HG02763 (cell line): ENCODE measurements around the gene ZBTB7C.
"Not testable (repeated sequence)": the region's sequence is repeated elsewhere in the genome, so short reads cannot be mapped to it uniquely, and the experiment has no call there.

Experiments
- ATAC-seq: cut with Tn5 transposase; IDR thresholded peaks from one replicate; pipeline ENCODE4 v1.9.1; 2021; ENCODE audit warnings: mild to moderate bottlenecking, moderate library complexity; ENCODE audit not compliant: unreplicated experiment

Gene ZBTB7C

GRCh38 chr18:48408727-48409590, at the start of gene ZBTB7C:
ZBTB7C (minus strand) TSS chr18:48409383.
- ATAC-seq = no peak

GRCh38 chr18:48456838-48457237, 47.7 kb upstream of the ZBTB7C start:
- ATAC-seq = no peak

GRCh38 chr18:48455555-48456478, 46.6 kb upstream of the ZBTB7C start:
- no peak for ATAC-seq

GRCh38 chr18:48454261-48454757, 45.1 kb upstream of the ZBTB7C start:
- ATAC-seq = no peak

- ATAC-seq = no peak
These were observed 44.3 kb upstream of the ZBTB7C start for GRCh38 chr18:48453330-48454066.

GRCh38 chr18:48452861-48453323, 43.7 kb upstream of the ZBTB7C start:
- no peak for ATAC-seq

GRCh38 chr18:48450685-48451084, 41.5 kb upstream of the ZBTB7C start:
- no peak for ATAC-seq

- ATAC-seq = no peak
These were observed 37.5 kb upstream of the ZBTB7C start for GRCh38 chr18:48446582-48447225.

GRCh38 chr18:48445540-48445939, 36.4 kb upstream of the ZBTB7C start:
- no peak for ATAC-seq

- no peak for ATAC-seq
These were observed 33.6 kb upstream of the ZBTB7C start for GRCh38 chr18:48442761-48443160.

GRCh38 chr18:48441405-48441881, 32.3 kb upstream of the ZBTB7C start:
- no peak for ATAC-seq

GRCh38 chr18:48440924-48441323, 31.7 kb upstream of the ZBTB7C start:
- ATAC-seq = no peak

GRCh38 chr18:48436907-48437306, 27.7 kb upstream of the ZBTB7C start:
- ATAC-seq = no peak

GRCh38 chr18:48434382-48434781, 25.2 kb upstream of the ZBTB7C start:
- ATAC-seq = not testable (repeated sequence)

GRCh38 chr18:48433541-48433940, 24.4 kb upstream of the ZBTB7C start:
- ATAC-seq = no peak

- ATAC-seq = no peak
These were observed 21.0 kb upstream of the ZBTB7C start for GRCh38 chr18:48430150-48430549.

- no peak for ATAC-seq
These were observed 19.4 kb upstream of the ZBTB7C start for GRCh38 chr18:48428475-48429177.

GRCh38 chr18:48422947-48423378, 13.8 kb upstream of the ZBTB7C start:
- no peak for ATAC-seq

GRCh38 chr18:48419277-48420022, 10.3 kb upstream of the ZBTB7C start:
- no peak for ATAC-seq
